ENCODE data around the gene LMOD3. TPM values are rescaled to one million over a fixed set of nuclear protein-coding genes. Genes with fewer than 3 reads are reported as not detected.
A peak's percentile ranks its signal among the peaks of the same experiment; 100 is the strongest.

LMOD3 gene
- total and polyA plus RNA-seq, 3 experiments from 2014 or later, result 0.14 TPM; not detected in 2

DNA sequence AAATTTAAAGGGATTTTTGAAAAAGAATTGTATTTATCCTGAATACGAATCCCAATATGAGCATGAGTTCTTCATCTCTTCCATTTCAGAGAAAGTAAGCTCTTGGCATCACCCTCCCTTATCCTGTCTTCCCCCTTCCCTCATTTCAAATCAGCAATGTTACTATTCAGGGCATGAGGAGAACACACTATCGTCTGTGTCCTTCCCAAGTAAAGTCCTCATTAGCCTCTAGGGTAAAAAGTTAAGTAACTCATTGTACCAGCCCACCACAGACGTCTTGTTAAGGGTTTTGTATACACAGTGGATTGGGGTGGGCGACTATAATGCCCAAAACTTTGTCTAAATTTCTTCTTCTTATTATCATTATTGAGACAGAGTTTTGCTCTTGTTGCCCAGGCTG is 22.8 kb downstream of the LMOD3 start:
- CTCF ChIA-PET, result interaction anchor here (0.8 to 3.3 kb wide), 2 partner anchors 11 to 21 kb away, joined by 3 to 14 read pairs; no protein-coding TSS in a partner anchor
- Histone ChIP-seq H3K4me3 (ENCODE audit: low read length) (no peak overlapping the region), H3K36me3 (ENCODE audit: insufficient read depth, low read length) (peaks cover 23% of the 10 kb centered on the region), H3K27me3 (ENCODE audit: insufficient read depth, low read length, poor library complexity, severe bottlenecking) (no peaks in the 10 kb centered on the region), H3K27ac (ENCODE audit: low read depth, low read length) (no peak overlapping the region), H3K9me3 (ENCODE audit: low read length) (no peaks in the 10 kb centered on the region), H3K4me1 (ENCODE audit: insufficient read depth, low read length) (peaks cover 66% of the 10 kb centered on the region)
- DNase-seq, result no peak
- H3K4me3 Mint-ChIP-seq, result peak overlapping the region in 2 of 7 donors; percentile 26 to 44
- no peaks in the 10 kb centered on the region for H3K9me3 Mint-ChIP-seq
- peaks cover 14 to 72% (median 26%) of the 10 kb centered on the region in 3 donors for H3K36me3 Mint-ChIP-seq
- no peaks in the 10 kb centered on the region for H3K27me3 Mint-ChIP-seq
- H3K27ac Mint-ChIP-seq, result peak overlapping the region in 6 of 8 donors; percentile 16 to 73 (median 58)
- H3K4me1 Mint-ChIP-seq, result peaks cover 57 to 92% (median 87%) of the 10 kb centered on the region in 3 donors
- POLR2A ChIA-PET, result interaction anchor here (1.4 kb wide), 1 partner anchor 14 kb away, joined by 4 read pairs; no protein-coding TSS in a partner anchor

- no peaks in the 10 kb centered on the region for H3K9me3 Mint-ChIP-seq
- H3K9me3 ChIP-seq (ENCODE audit: low read length), result no peaks in the 10 kb centered on the region
- H3K27ac Mint-ChIP-seq, result peak overlapping the region; percentile 37 to 98 (median 82)
- H3K36me3 ChIP-seq (ENCODE audit: insufficient read depth, low read length), result peaks cover 9% of the 10 kb centered on the region
- H3K4me1 Mint-ChIP-seq, result peaks cover 68 to 92% (median 89%) of the 10 kb centered on the region in 3 donors
- H3K36me3 Mint-ChIP-seq, result peaks cover 9 to 65% (median 20%) of the 10 kb centered on the region in 3 donors
- H3K27ac ChIP-seq (ENCODE audit: low read depth, low read length), result no peak overlapping the region
- ChIA-PET CTCF (no interaction called here), POLR2A (interaction anchor here (0.7 kb wide), 1 partner anchor 29 kb away, joined by 5 read pairs; no protein-coding TSS in a partner anchor)
- peaks cover 76% of the 10 kb centered on the region for H3K4me1 ChIP-seq (ENCODE audit: insufficient read depth, low read length)
- H3K27me3 Mint-ChIP-seq, result no peaks in the 10 kb centered on the region
- H3K27me3 ChIP-seq (ENCODE audit: insufficient read depth, low read length, poor library complexity, severe bottlenecking), result no peaks in the 10 kb centered on the region
- no peak for DNase-seq
- no peak overlapping the region for H3K4me3 ChIP-seq (ENCODE audit: low read length)
- H3K4me3 Mint-ChIP-seq, result peak overlapping the region in 5 of 7 donors; percentile 7 to 63 (median 53)
Observed at GRCh38 chr3:69097407-69098086, 24.8 kb downstream of the LMOD3 start.

DNA sequence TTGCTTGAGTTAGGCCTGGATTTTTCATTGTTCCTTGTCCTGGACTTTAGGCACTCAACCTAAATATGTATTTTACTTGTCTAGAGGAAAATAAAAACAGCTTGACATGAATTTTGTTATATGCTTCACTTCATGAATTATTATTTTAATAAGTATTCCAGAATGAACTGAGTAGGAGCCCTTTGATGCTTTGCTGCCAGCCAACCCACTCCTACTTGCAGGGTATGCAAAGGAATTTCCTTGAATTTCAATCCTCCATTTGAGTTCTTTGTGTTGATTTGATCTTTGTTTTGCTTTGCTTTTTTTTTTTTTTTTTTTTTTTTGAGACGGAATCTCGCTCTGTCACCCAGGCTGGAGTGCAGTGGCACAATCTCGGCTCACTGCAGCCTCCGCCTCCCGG is 26.1 kb downstream of the LMOD3 start:
- peaks cover 5 to 54% (median 12%) of the 10 kb centered on the region in 3 donors for H3K36me3 Mint-ChIP-seq
- peaks cover 70 to 92% (median 90%) of the 10 kb centered on the region in 3 donors for H3K4me1 Mint-ChIP-seq
- ChIA-PET CTCF (no interaction called here), POLR2A (interaction anchor here (0.7 kb wide), 1 partner anchor 1435 kb away, joined by 5 read pairs; no protein-coding TSS in a partner anchor)
- H3K9me3 ChIP-seq (ENCODE audit: low read length), result no peaks in the 10 kb centered on the region
- peak overlapping the region; percentile 81 to 98 (median 94) for H3K27ac Mint-ChIP-seq
- no peaks in the 10 kb centered on the region for H3K36me3 ChIP-seq (ENCODE audit: insufficient read depth, low read length)
- H3K9me3 Mint-ChIP-seq, result no peaks in the 10 kb centered on the region
- no peak overlapping the region for H3K4me3 ChIP-seq (ENCODE audit: low read length)
- H3K27me3 ChIP-seq (ENCODE audit: insufficient read depth, low read length, poor library complexity, severe bottlenecking), result no peaks in the 10 kb centered on the region
- H3K27ac ChIP-seq (ENCODE audit: low read depth, low read length), result no peak overlapping the region
- H3K4me3 Mint-ChIP-seq, result peak overlapping the region in 5 of 7 donors; percentile 75 to 81 (median 77)
- no peak for DNase-seq
- no peaks in the 10 kb centered on the region for H3K27me3 Mint-ChIP-seq
- H3K4me1 ChIP-seq (ENCODE audit: insufficient read depth, low read length), result peaks cover 82% of the 10 kb centered on the region

DNA sequence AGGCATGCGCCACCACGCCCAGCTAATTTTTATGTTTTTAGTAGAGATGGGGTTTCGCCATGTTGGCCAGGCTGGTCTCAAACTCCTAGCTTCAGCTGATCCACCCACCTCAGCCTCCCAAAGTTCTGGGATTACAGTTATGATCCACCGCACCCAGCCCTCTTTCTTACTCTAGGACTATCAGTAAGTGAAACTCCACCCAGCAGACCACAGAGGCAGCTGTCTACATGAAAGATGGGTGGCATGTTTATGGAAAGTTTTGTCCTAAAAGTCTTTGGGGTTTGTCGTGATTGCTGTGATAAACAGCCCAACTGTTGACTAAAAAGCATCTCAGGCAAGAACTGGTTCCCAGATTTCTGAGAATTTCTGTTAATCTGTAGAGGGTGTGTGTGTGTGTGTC is 26.8 kb downstream of the LMOD3 start:
- ChIA-PET CTCF (no interaction called here), POLR2A (interaction anchor here (0.7 to 1.3 kb wide), 2 partner anchors 43 to 1434 kb away, joined by 5 to 10 read pairs; partner anchors contain the start of gene TMF1)
- Mint-ChIP-seq H3K4me1 (peaks cover 75 to 91% (median 89%) of the 10 kb centered on the region in 3 donors), H3K9me3 (no peaks in the 10 kb centered on the region), H3K27ac (peak overlapping the region; percentile 81 to 98 (median 94)), H3K27me3 (no peaks in the 10 kb centered on the region), H3K4me3 (peak overlapping the region; percentile 71 to 81 (median 77)), H3K36me3 (peaks cover 5 to 53% (median 12%) of the 10 kb centered on the region in 3 donors)
- H3K4me3 ChIP-seq (ENCODE audit: low read length), result peak overlapping the region; percentile 8
- no peaks in the 10 kb centered on the region for H3K9me3 ChIP-seq (ENCODE audit: low read length)
- H3K36me3 ChIP-seq (ENCODE audit: insufficient read depth, low read length), result no peaks in the 10 kb centered on the region
- DNase-seq, result no peak
- no peak overlapping the region for H3K27ac ChIP-seq (ENCODE audit: low read depth, low read length)
- peaks cover 82% of the 10 kb centered on the region for H3K4me1 ChIP-seq (ENCODE audit: insufficient read depth, low read length)
- no peaks in the 10 kb centered on the region for H3K27me3 ChIP-seq (ENCODE audit: insufficient read depth, low read length, poor library complexity, severe bottlenecking)

GRCh38 chr3:69094467-69095205 is 27.8 kb downstream of the LMOD3 start:
- H3K27ac ChIP-seq (ENCODE audit: low read depth, low read length), result no peak overlapping the region
- no peaks in the 10 kb centered on the region for H3K27me3 ChIP-seq (ENCODE audit: insufficient read depth, low read length, poor library complexity, severe bottlenecking)
- no peaks in the 10 kb centered on the region for H3K36me3 ChIP-seq (ENCODE audit: insufficient read depth, low read length)
- POLR2A ChIA-PET, result interaction anchor here (0.6 to 1.4 kb wide), 5 partner anchors 10 to 43 kb away, joined by 3 to 10 read pairs (median 5); partner anchors contain the start of genes ARL6IP5 and TMF1
- peaks cover 91% of the 10 kb centered on the region for H3K4me1 ChIP-seq (ENCODE audit: insufficient read depth, low read length)
- Mint-ChIP-seq H3K4me1 (peaks cover 81 to 91% (median 89%) of the 10 kb centered on the region in 3 donors), H3K9me3 (no peaks in the 10 kb centered on the region), H3K4me3 (peak overlapping the region; percentile 60 to 81 (median 75)), H3K27ac (peak overlapping the region; percentile 79 to 99 (median 94)), H3K27me3 (no peaks in the 10 kb centered on the region), H3K36me3 (peaks cover 5 to 58% (median 14%) of the 10 kb centered on the region in 3 donors)
- no peak for DNase-seq
- H3K4me3 ChIP-seq (ENCODE audit: low read length), result peak overlapping the region; percentile 28
- H3K9me3 ChIP-seq (ENCODE audit: low read length), result no peaks in the 10 kb centered on the region
- CTCF ChIA-PET, result interaction anchor here (0.7 to 2.1 kb wide), 5 partner anchors 11 to 35 kb away, joined by 3 to 7 read pairs (median 3); partner anchors contain the start of gene ARL6IP5

DNA sequence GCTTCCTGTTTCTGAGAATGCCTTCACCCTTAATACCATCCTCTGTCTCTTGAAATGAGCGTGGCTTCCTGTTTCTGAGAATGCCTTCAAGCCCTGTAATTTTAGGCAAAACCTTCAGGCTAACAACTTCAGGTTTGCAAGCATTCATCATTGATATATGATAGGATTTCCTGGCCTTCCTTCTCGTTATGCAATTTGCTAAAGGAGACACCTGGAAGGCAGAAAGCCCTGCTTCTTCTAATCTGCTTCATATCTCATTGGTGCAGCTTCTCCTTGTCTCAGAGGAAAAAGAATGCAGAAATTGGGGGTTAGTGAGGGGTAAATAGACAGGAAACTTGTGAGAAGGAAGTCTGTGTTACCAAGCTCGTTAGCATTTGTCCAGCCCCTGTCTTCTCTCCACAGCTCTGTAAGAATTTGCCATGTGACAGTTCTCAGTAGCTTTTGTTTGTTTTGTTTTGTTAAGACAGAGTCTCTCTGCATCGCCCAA is 30.3 kb downstream of the LMOD3 start:
- peak overlapping the region; percentile 79 to 99 (median 94) for H3K27ac Mint-ChIP-seq
- no peaks in the 10 kb centered on the region for H3K27me3 ChIP-seq (ENCODE audit: insufficient read depth, low read length, poor library complexity, severe bottlenecking)
- no peaks in the 10 kb centered on the region for H3K9me3 ChIP-seq (ENCODE audit: low read length)
- DNase-seq, result peak in 2 of 5 donors; percentile 49 to 68
- H3K36me3 Mint-ChIP-seq, result peaks cover 0 to 58% (median 13%) of the 10 kb centered on the region in 3 donors
- peaks cover 98% of the 10 kb centered on the region for H3K4me1 ChIP-seq (ENCODE audit: insufficient read depth, low read length)
- peak overlapping the region; percentile 19 for H3K4me3 ChIP-seq (ENCODE audit: low read length)
- peaks cover 84 to 98% (median 94%) of the 10 kb centered on the region in 3 donors for H3K4me1 Mint-ChIP-seq
- ChIA-PET CTCF (interaction anchor here (0.8 to 2.4 kb wide), 6 partner anchors 9 to 78 kb away, joined by 3 to 10 read pairs (median 4); partner anchors contain the start of genes EOGT and TMF1), POLR2A (interaction anchor here (0.6 to 1.4 kb wide), 5 partner anchors 11 to 41 kb away, joined by 3 to 11 read pairs (median 6); partner anchors contain the start of genes TMF1 and UBA3)
- no peaks in the 10 kb centered on the region for H3K36me3 ChIP-seq (ENCODE audit: insufficient read depth, low read length)
- H3K27ac ChIP-seq (ENCODE audit: low read depth, low read length), result peak overlapping the region; percentile 60
- H3K27me3 Mint-ChIP-seq, result no peaks in the 10 kb centered on the region
- H3K9me3 Mint-ChIP-seq, result no peaks in the 10 kb centered on the region
- peak overlapping the region; percentile 58 to 81 (median 76) for H3K4me3 Mint-ChIP-seq

- H3K36me3 Mint-ChIP-seq, result peaks cover 0 to 53% (median 13%) of the 10 kb centered on the region in 3 donors
- no peaks in the 10 kb centered on the region for H3K9me3 ChIP-seq (ENCODE audit: low read length)
- peaks cover 94% of the 10 kb centered on the region for H3K4me1 ChIP-seq (ENCODE audit: insufficient read depth, low read length)
- peak overlapping the region; percentile 58 to 83 (median 78) for H3K4me3 Mint-ChIP-seq
- no peaks in the 10 kb centered on the region for H3K27me3 ChIP-seq (ENCODE audit: insufficient read depth, low read length, poor library complexity, severe bottlenecking)
- H3K36me3 ChIP-seq (ENCODE audit: insufficient read depth, low read length), result no peaks in the 10 kb centered on the region
- H3K27ac ChIP-seq (ENCODE audit: low read depth, low read length), result peak overlapping the region; percentile 60
- no peak for DNase-seq
- peaks cover 81 to 93% (median 88%) of the 10 kb centered on the region in 3 donors for H3K4me1 Mint-ChIP-seq
- ChIA-PET POLR2A (interaction anchor here (0.5 to 1.4 kb wide), 10 partner anchors 11 to 78 kb away, joined by 3 to 11 read pairs (median 4); partner anchors contain the start of genes EOGT, TMF1 and UBA3), CTCF (interaction anchor here (0.8 to 2.4 kb wide), 7 partner anchors 10 to 78 kb away, joined by 3 to 10 read pairs (median 4); partner anchors contain the start of genes EOGT and TMF1)
- no peaks in the 10 kb centered on the region for H3K9me3 Mint-ChIP-seq
- H3K27me3 Mint-ChIP-seq, result no peaks in the 10 kb centered on the region
- peak overlapping the region; percentile 79 to 99 (median 94) for H3K27ac Mint-ChIP-seq
- peak overlapping the region; percentile 19 for H3K4me3 ChIP-seq (ENCODE audit: low read length)
Observed at GRCh38 chr3:69091389-69092029, 30.9 kb downstream of the LMOD3 start.

All from CD8-positive, alpha-beta memory T cell (primary cell).